Measurements from ENCODE around the gene SCUBE1. TPM values are rescaled to one million over a fixed set of nuclear protein-coding genes. Genes with fewer than 3 reads are reported as not detected.

Gene SCUBE1
- total RNA-seq, 1 experiment from 2014 or later, result 0.54 TPM

DNA sequence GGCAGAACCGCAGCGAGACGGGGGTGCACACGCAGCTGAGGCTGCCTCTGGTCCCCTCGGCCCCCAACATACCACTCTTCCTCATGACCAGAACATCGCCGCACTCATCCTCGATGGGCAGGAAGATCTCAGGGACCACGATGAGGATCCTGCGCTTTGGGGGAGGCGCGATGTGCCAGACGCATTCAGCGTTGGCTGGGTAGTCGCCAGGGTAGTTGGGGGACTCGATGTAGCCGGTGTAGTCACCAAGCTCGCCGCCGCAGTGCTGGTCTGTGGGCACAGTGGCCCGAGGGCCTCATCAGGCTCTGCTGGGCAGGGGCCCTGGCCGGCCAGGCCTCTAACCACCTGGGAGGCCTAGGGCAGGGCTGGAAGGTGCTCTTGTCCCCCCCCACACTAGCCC is 133.2 kb downstream of the SCUBE1 start:
- H3K9me3 Mint-ChIP-seq (ENCODE audit: low read depth, unreplicated experiment), result no peaks in the 10 kb centered on the region
- H3K4me1 Mint-ChIP-seq (ENCODE audit: low read depth, unreplicated experiment), result no peaks in the 10 kb centered on the region
- peaks cover 69% of the 10 kb centered on the region for H3K27me3 Mint-ChIP-seq (ENCODE audit: unreplicated experiment)
- intact Hi-C loops (cut with micrococcal nuclease; ENCODE audit: unreplicated experiment), result no loop called here
- no peak for DNase-seq
- BruUV-seq (replicated peaks), result no TSS peak
- CTCF ChIA-PET, result no interaction called here
- TF ChIP-seq, protein P1, sequence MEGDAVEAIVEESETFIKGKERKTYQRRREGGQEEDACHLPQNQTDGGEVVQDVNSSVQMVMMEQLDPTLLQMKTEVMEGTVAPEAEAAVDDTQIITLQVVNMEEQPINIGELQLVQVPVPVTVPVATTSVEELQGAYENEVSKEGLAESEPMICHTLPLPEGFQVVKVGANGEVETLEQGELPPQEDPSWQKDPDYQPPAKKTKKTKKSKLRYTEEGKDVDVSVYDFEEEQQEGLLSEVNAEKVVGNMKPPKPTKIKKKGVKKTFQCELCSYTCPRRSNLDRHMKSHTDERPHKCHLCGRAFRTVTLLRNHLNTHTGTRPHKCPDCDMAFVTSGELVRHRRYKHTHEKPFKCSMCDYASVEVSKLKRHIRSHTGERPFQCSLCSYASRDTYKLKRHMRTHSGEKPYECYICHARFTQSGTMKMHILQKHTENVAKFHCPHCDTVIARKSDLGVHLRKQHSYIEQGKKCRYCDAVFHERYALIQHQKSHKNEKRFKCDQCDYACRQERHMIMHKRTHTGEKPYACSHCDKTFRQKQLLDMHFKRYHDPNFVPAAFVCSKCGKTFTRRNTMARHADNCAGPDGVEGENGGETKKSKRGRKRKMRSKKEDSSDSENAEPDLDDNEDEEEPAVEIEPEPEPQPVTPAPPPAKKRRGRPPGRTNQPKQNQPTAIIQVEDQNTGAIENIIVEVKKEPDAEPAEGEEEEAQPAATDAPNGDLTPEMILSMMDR (IDR thresholded peaks at IDR 0.05; ENCODE audit: unreplicated experiment), result no peak
- H3K4me3 Mint-ChIP-seq (ENCODE audit: low read depth, unreplicated experiment), result no peak overlapping the region
- H3K36me3 Mint-ChIP-seq (ENCODE audit: insufficient read depth, unreplicated experiment), result no peaks in the 10 kb centered on the region
- H3K27ac Mint-ChIP-seq (ENCODE audit: unreplicated experiment), result no peak overlapping the region

DNA sequence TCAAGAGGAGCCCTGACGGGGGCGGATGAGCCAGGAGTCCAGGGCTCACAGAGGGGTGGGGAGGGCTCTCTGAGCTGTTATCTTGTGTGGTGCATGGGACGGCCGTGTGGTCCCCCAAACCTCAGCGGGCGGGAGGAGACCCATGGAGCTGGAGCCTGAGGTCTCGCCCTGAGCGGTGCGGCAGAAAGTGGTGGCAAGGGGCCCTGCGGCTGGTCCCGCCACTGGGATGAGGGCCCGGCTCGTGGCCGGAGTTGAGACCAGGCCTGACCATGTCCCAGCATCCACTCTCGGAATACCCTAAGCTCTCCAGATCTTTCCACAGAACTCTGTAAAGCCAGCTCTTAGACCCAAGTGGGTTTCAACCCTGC is 133.7 kb downstream of the SCUBE1 start:
- no peaks in the 10 kb centered on the region for H3K9me3 Mint-ChIP-seq (ENCODE audit: low read depth, unreplicated experiment)
- H3K4me3 Mint-ChIP-seq (ENCODE audit: low read depth, unreplicated experiment), result no peak overlapping the region
- BruUV-seq (replicated peaks), result no TSS peak
- TF ChIP-seq, protein P1 (IDR thresholded peaks at IDR 0.05; ENCODE audit: unreplicated experiment), result no peak
- CTCF ChIA-PET, result no interaction called here
- no peak for DNase-seq
- peaks cover 65% of the 10 kb centered on the region for H3K27me3 Mint-ChIP-seq (ENCODE audit: unreplicated experiment)
- H3K4me1 Mint-ChIP-seq (ENCODE audit: low read depth, unreplicated experiment), result no peaks in the 10 kb centered on the region
- H3K36me3 Mint-ChIP-seq (ENCODE audit: insufficient read depth, unreplicated experiment), result no peaks in the 10 kb centered on the region
- H3K27ac Mint-ChIP-seq (ENCODE audit: unreplicated experiment), result no peak overlapping the region
- intact Hi-C loops (cut with micrococcal nuclease; ENCODE audit: unreplicated experiment), result no loop called here

DNA sequence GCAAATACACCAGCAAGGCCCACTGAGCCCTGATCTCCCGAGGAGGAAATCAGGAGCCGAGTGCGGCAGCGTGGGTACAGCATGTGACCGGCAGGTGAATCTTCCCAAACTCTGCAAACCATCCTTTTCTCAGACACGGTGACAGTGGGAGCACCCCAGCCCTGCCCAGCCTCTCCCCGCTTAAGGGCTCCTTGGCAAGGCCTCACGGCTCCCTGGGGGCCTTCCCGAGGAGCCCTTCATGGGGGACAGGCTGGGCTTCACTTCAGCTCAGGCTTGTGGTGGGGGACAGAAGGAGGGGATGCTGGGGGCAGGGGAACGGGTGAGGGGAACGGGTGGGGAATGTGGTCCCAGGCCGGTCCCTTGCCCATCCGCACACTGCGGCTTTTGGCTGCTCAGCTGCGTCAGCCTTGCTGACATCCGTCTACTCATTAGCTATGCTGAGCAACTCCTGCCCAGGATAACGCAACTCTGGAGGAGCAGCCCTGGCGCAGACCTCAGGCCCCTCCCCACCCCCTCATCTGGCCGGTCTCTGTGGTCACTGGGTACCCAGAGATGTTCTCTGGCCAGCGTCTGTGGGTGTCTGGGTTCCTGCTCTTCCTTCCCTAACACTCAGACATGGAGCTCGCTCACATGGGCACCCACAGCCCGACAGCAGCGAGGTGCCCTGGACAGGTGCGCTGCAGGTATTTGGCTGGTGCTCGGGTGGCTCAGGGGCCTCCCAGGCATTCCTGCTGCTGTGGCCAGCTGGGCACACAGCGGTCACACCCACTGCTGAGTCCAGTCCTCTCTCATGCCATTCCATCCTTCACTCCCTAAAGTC is 134.3 kb downstream of the SCUBE1 start:
- Mint-ChIP-seq H3K4me1 (ENCODE audit: low read depth, unreplicated experiment) (no peaks in the 10 kb centered on the region), H3K27ac (ENCODE audit: unreplicated experiment) (no peak overlapping the region), H3K4me3 (ENCODE audit: low read depth, unreplicated experiment) (no peak overlapping the region), H3K36me3 (ENCODE audit: insufficient read depth, unreplicated experiment) (no peaks in the 10 kb centered on the region), H3K27me3 (ENCODE audit: unreplicated experiment) (peaks cover 60% of the 10 kb centered on the region), H3K9me3 (ENCODE audit: low read depth, unreplicated experiment) (no peaks in the 10 kb centered on the region)
- DNase-seq, result no peak
- BruUV-seq (replicated peaks), result no TSS peak
- CTCF ChIA-PET, result no interaction called here
- intact Hi-C loops (cut with micrococcal nuclease; ENCODE audit: unreplicated experiment), result no loop called here
- TF ChIP-seq, protein P1 (IDR thresholded peaks at IDR 0.05; ENCODE audit: unreplicated experiment), result no peak

DNA sequence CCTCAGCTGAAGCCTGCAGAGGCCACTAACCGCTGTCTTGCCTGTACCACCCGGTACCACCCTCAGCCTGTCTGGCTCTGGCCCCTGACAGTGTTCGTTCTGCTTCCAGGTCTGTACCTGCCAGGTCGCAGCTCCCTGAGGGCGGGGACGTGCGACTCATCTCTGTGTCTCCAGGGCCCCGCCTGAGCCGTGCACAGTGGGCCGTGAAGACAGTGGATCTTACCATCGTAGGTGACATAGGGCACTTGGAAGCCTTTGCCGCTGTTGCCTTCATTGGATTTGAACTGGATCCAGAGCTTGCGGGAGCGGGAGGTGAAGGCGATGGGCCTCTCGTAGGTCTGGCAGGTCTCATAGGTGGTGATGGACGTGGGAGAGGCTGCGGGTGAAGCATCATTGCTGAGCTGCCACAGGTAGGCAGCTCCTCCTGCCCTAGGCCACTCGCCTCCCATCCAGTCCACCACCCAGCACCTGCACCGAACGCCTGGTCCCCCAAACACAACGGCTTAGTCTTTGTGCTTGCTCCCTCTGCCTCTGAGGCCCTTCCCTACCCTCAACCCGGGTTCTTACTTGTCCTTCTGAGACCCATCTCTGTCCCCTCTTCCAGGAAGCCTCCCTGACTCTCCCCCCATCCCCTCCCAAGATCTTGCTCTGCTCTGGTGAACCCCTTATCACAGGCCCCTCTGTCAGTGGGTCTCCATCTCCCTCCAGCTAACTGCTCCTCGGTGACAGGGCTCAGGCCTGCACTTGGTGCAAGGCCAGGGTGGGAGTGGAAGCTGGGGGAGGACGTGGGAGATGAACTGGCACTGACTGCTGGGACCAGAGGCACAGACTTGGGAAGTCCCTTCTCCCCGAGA is 135.1 kb downstream of the SCUBE1 start:
- no peaks in the 10 kb centered on the region for H3K4me1 Mint-ChIP-seq (ENCODE audit: low read depth, unreplicated experiment)
- H3K4me3 Mint-ChIP-seq (ENCODE audit: low read depth, unreplicated experiment), result no peak overlapping the region
- no peak for DNase-seq
- H3K27ac Mint-ChIP-seq (ENCODE audit: unreplicated experiment), result no peak overlapping the region
- no peaks in the 10 kb centered on the region for H3K36me3 Mint-ChIP-seq (ENCODE audit: insufficient read depth, unreplicated experiment)
- H3K9me3 Mint-ChIP-seq (ENCODE audit: low read depth, unreplicated experiment), result no peaks in the 10 kb centered on the region
- intact Hi-C loops (cut with micrococcal nuclease; ENCODE audit: unreplicated experiment), result no loop called here
- CTCF ChIA-PET, result no interaction called here
- TF ChIP-seq, protein P1 (IDR thresholded peaks at IDR 0.05; ENCODE audit: unreplicated experiment), result no peak
- H3K27me3 Mint-ChIP-seq (ENCODE audit: unreplicated experiment), result peaks cover 60% of the 10 kb centered on the region
- BruUV-seq (replicated peaks), result no TSS peak
